Activated CD4-positive, alpha-beta T cell treated with anti-CD3 and anti-CD28 coated beads, Interleukin-2, Interleukin-6, amounts not matched to agents 100 ng/mL and 50 ng/mL, durations not matched to agents 16 hours and 8 hours (primary cell): Measurements from ENCODE around the gene PRKCH.

Experiments used
- DNase-seq: peaks from one replicate; pipeline ENCODE4 v3.0.0-alpha.2; 2020

Gene PRKCH

DNA sequence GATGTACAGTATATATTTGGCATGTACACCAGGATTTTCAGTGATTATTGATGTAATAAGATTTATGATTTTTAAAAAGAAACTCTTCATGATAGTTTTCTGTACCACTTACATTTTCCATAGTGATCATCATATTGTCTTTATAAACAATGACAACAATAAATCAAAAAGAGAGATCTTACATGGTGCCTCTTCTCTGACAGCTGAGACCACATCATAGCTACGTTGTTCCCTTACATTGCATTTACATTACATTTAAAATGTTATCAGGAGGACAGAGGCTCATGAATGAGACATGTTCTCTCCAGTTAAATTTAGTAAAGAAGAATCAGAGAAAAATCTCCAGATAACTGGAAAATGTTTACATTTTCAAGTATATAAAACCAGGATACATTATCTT lies 112.4 kb downstream of the PRKCH start:
- no peak for DNase-seq

DNA sequence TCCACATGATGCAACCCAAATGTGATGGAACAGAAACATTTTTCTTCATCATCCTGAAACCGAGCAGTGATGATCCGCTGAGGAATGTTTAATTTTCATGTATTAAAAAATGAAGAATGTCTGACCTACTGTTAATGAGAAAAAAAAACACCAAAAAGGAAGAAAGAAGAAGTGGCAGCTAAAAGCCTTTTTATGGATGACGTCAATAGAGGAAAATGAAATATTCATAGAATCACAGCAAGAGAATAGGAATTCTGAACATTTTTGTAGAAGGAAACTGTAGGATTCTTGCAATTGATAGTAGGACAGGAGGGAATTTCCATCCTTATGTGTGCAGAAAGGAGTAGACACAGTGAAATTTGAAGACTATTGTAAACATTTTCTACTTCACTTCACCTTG lies 112.9 kb downstream of the PRKCH start:
- DNase-seq, result no peak

DNA sequence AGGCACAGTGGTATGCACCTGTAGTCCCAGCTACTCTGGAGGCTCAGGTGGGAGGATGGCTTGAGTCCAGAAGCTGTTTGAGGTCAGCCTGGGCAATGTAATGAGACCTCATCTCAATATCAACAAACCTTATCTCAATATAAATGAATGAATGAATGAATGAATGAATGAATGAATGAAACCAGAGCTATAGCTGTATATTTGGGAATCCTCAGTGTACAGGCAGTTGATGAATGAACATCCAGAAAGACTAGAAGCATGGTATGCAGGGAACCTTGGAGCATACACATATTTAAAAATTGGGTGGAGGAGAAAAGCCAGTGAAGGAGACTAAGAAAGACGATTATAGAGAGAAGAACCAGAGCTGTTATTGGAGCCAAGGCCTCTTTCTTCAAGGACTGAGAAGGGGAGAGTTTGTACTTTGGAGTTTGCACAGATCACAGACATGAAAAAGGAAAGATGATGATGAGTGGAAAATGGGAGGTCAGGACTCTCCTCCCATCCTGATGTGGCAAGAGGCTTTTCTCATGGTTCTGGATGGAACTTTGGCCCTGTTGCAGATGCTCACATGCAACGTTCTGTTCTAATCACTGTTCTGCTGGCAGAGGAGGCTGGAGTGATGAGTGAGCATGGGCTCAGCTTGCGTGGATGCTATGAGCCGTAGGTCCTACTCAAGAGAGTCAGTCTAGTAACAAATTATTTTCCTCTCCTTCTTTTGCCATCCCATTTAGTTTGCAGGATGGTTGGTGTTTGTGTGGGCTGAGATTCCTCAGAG lies 114.4 kb downstream of the PRKCH start:
- DNase-seq, result no peak

DNA sequence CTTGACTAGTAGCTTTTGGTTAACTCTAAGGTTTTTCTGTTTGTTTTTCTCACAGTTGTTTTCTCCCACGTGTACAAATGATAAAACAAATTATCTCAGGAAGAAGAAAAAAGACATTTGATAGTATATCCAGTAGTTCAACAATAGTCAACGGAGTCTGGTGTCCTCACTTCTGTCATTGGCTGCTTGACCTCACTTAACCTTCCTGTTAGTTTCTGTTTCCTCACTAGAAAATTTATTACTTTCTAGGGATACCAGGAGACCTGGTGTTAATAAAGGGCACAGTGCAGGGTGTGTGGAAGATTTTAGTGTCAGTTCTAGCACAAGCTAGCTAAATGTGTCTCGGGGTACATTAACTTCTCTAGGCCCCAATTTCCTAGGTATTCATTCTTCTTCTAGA lies 116.0 kb downstream of the PRKCH start:
- no peak for DNase-seq

DNA sequence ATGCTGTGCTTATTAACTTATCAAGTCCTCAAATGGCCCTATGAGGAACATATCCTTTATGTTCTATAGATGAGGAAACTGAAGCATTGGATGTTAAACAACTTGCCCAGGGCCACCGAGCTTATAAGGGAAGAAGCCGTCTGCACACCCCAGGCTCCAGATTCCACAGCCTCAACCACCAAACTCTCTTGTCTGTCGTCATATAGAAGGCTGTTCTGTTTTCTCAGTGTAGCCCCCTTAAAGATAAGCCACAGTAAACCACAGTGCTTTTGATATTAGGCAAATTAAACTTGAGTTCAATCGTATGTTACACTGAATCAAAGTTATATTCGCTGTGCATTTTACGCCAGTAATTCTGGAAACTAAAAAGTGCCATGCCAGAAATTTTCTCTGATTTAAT lies 116.7 kb downstream of the PRKCH start:
- DNase-seq, result no peak

DNA sequence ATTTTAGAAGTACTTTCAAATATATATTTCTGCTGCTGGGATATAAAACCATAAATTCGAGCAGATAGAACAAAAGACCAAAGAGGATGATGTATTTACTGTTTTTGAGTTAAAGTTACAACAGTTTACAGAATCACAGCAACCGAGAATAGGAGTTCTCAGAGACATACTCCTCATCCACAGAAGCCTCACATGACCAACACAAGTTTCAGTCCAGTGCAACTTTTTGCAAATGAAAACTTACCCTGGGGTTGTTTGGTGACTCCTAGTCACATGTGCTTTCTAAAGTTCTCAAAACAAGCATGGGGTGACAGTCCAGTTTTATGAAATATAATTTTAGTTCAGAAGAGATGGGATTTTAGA lies 117.1 kb downstream of the PRKCH start:
- peak; percentile 36 for DNase-seq

DNA sequence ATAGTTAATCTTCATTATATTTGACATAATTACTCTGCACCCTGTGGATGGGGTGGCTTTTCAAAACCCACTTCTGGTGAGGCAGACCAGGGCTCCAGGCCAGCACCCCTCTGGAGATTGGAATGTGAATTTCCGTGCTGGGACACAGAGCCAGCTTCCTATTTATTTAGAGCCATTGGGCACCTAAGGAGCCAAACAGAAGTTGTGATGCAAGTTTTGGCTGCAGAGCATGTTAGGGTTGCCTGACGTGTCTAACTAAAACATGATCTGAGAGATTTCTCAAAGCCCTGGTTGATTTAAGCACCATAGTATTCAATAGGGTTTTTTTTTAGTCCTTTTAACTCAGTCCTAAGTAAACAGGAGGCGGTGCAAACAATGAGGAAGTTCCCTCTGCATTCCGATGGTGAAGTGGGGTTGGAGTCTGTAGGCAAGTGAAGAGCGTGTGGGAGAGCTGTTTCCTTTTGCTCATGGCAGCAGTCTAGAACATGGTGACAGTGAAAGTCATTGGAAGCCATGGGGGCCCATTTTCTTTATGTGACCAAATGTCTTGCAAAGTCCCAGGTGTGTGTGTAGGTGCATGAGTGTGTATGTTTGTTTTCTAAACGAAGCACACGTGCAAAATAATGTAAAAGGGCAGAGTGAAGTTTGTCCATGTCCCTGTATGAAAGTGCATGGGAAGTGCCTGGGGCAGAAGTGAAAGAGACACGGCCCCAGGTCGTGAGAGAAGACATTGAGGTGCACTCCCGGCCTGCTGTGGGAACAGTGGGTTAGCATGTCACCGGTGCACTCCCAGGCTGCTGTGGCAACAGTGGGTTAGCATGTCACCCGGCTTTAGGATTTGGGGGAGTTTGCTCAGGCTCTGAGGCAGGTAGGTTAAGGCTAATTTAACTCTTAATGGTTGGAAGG lies 117.7 kb downstream of the PRKCH start:
- peak; percentile 24 for DNase-seq

DNA sequence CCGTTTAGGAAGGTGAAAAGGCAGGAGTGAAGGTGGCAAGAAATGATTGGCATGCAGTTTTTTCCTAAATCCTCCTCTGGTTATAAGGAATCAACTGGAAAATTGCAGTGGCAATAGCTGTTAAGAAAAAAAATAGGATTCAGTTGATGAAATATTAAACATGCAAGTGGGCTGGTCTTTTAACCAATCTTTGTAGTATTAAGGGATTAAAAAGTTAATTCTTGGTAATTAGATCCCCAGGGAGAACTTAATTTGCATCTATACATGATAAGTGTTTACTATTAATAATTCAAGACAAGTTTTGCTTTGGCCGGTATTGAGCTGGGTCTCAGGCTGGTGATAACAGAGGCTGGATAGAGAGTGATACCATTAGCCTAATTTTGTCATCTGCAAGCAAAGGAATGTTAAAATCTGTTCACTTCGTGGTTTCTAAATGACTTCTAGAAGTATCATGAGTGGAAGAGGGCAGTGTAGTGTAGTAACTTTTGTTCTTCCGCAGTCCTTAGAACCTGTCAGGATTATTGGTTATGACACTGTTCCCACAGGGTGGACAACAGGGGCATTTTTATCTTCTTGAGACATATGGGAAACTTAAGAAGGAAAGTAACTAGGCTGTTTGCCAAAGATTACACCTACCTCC lies 118.5 kb downstream of the PRKCH start:
- DNase-seq, result no peak

DNA sequence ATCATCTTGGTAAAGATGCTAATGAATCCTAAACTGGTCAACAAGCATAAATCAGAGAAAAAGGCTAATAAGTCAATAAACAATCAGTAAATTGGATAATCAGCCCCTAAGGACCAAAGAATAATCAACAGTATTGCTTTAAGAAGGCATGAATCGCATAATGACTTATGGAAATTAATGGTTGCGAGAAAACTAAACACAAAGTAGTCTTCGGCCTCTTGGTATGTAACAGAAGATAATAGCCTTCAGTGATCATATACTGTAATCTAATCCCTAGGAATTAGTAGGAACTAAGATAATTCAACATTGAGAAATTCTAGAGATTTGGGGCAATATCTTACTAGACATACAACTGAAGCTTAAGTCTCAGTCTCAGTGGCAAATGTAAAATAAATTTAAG lies 122.1 kb downstream of the PRKCH start:
- DNase-seq, result no peak

DNA sequence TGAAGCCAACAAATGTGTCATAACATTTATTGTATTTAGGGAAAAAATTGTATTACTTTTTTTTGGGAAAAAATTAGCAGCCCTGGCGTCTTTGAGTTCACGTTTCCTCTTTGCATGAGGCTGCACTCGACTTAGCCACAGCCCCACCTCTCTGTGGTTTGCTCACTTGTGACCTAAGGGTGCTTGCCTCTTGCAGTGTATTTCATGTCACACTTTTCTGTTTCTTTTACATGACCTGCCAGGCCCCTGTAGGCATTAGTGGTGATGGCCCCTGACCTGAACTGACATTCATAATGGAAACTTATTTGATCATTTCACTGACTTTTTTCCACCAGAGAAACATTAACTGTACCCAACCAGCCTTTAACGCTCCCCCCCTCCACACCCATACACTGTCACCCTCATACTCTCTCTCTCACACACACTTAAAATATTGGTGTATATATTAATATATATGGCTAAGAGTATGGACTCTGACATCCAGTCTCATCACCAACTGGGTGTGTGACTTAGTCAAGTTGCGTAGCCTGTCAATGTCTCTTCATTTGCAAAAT lies 122.9 kb downstream of the PRKCH start:
- peak; percentile 86 for DNase-seq

DNA sequence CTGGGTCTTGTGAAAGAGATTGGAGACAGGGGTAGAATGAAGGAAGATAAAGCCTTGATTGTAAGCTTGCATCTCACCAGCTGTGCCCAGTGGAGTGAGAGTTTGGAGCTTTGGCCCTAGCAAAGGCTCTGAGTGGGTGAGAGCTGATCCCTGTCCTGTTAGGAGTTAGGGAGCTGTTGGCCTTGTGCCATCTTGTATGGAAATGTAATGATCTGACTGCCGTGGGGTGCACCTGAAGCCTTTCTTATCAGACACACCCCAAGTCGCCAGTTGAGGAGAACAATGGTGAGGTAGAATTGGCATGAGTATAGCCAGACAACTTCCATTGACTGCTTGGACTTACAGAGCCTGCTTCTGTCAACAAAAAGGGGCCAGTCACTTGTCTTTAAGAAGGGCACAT lies 130.1 kb downstream of the PRKCH start:
- DNase-seq, result no peak

DNA sequence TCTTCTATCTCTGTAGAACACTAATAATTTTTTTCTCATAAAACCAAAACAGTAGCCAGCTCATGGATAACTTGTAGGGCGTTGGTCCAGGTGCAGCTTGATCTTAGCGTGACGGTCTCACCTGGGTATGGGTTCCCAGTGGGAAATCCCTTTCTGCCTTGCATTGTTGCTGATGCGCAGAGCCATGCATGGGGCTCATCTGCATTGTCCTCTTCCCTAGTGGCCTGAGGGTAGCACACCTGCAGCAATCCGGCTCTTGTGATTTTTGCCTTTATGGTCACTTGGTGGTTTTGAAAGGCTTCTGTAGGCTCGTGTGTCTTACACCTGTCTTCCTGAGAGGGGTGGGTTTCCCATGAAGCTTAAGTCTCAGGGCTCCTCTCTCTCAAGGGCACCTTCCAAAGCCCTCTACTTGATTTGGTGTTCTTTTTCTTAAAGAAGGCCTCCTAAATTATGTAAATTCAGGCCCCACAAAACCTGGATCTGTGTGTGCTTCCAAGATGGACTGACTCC lies 130.6 kb downstream of the PRKCH start:
- peak; percentile 21 for DNase-seq

DNA sequence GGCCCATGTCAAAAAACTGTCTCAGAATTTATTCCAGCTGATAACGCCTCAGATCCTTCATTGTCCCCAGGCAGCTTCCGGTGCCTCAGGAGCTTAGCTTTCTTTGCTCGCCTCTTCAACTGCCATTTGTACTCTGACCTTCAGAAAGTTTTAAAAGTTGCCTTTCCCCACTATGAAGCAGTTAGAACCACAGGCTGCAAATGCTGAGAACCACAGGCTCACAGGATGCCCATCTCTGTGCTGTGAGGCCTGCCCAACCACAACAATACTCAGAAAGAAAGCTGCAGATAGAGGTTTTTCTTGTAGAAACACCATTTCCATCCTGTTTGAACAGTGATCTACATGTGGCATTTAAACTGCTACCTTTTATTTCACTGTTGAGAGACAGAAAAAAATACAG lies 131.1 kb downstream of the PRKCH start:
- DNase-seq, result peak; percentile 93

DNA sequence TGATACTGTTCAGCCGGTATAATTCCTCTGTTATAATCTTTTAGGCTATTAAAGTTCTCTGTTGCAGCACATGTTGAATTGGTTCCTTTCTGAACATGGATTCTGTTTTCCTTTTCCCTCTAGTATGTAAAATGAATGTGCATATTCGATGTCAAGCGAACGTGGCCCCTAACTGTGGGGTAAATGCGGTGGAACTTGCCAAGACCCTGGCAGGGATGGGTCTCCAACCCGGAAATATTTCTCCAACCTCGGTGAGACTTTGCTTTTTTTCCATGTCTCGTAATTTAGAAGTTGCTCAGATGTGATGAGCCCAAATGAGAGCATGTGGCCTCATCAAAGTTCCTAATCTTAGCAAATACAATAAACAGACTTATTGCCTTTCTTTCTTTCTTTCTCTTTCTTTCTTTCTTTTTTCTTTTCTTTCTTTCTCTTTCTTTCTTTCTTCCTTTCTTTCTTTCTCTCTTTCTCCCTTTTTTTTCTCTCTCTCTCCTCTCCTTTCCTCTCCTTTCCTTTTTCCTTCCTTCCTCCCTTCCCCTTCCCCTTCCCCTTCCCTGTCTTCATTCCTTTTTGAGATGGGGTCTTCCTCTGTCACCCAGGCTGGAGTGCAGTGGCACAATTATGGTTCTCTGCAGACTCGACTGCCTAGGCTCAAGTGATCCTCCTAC lies 131.9 kb downstream of the PRKCH start:
- no peak for DNase-seq

DNA sequence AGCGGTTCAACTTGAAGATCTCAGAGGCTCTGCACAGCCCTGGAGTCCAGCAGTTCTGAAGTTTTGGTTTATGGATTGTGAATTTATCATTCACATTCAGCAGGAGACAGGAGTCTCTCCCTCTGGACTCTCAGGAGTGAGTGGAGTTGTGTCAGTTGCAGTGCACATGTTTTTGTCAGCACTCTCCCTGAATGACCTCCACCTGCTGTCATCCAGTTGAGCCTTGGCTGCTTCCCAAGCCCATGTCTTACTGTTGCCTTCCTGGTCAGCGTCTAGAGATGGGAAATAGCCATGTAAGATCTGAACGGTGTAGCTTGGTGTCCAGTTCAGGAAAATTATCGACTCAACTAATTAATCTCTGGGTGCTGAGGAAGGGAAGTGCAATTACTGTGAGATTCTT lies 133.2 kb downstream of the PRKCH start:
- DNase-seq, result no peak

DNA sequence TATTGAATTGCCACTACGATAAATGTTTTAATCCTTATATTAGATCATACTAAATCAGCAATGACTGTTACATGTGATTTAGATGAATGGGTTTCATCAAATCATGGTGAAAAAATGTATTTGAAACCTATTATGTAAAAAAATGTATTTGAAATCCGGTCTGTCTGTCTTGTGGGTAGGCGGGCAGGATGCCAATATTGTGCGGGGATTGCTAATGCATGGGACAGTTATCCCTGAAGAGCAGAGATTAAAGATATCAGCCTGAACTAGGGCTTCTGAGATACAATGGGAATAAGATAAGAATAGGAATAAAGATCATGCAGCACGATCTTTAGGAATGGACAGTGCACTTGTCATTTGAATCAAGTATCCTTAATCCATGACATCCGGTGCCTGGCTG lies 134.0 kb downstream of the PRKCH start:
- DNase-seq, result no peak

DNA sequence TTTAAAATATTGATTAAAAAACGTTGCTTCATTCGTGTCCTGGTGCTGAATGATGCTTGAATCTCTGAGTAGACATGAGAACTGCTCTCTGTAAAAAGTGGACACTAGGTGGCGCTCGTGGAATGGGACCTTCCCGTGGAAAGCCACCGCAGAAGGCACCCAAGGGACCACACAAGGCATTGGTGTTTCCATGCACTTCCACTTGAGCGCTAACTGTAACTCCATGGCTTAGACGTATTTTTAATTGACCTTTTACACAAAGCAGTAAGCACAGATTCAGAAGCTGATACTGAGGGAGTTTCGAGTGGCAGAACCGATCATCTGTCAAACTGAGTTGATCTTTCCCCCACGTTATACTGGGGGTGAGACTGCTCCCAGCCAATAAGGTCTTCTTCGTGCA lies 135.3 kb downstream of the PRKCH start:
- peak; percentile 87 for DNase-seq

DNA sequence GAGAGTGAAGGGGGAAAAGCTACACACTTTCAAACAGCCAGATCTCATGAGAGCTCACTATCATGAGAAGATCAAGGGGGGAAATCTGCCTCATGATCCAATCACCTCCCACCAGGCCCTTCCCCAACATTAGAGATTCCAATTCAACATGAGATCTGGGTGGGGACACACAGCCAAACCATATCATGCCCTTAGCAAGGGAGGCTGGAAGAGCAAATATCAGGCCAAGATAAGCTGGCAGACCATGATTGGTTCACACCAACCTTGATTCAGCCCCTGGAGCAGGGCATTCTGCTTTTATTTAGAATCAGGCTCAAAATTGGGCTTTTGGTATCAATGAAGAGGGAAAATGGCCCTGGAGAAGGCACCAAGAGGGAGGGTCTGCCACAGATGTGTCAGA lies 137.4 kb downstream of the PRKCH start:
- DNase-seq, result no peak

DNA sequence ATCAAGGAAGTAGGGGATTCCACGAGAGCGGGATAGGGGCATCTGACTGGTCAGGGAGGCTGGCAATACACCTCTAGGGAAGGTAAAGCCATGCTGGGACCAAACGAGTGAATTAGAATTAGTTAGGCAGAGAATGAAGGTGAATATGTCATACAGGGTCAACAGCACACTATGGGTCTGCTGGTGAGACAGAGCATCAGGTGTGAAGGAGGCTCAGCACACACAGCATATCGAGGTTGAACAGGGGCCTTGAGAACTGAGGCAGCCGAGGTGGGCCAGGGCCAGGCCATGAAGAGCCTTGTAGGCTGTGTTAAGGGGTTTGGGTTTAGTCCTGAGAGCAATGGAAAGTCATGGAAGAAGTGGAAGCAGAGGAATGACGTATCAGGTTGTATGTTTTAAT lies 137.8 kb downstream of the PRKCH start:
- no peak for DNase-seq

DNA sequence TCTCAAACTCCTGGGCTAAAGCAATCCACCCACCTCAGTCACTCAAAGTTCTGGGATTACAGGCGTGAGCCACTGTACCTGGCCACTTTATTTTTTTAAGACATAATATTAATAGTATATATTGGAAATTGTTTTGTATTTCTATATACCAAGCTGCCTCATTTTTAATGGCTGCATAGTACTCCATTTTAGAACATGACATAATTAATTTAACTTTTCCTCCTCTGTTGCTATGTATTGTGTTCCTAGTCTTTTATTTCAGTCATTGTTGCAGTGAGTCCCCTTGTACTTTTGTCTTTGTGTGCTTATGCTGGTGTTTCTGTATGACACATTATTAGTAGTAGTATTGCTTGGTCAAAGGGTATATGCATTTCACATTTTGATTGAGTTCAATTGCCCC lies 138.7 kb downstream of the PRKCH start:
- no peak for DNase-seq

DNA sequence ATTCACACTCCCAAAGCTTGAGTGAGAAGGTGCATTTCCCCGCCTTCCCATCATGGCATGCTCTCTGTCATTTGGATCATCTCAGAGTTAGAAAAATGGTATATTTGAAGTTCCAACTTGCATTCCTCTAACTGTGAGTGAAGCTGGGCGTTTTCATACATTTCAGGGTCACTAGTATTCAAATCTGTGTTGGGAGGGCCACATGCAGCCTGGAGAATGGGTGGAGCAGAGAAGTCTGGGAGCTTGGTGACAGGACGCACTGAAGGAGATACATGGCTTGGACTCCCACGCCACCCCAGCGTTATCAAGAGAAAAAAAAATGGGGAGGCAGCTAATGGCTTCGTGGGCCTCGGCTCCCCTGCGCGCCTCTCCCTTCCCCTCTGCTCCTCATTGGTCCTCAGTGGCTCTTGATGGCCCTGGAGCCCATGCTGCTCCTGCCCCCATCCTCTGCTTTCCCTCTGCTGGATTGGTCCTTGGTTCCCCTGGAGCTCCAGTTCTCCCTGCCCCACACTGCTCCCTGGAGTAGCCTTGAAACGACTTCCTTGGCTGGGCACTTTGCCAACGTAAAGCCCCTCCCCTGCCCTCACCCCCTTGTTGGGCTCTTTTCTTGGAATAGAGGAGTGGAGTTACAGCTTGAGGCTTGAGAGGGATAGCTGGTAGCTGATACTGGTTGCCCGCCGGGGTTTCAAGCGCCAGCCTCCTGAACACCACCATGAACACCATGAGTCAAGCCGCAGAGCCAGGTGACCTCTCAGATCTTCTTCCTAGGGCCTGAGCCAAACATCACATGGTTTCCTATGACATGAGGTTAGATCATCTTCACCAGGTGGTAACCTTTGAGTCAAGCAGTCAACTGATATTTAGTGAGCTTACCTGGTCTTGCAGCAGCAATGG lies 139.6 kb downstream of the PRKCH start:
- peak; percentile 41 for DNase-seq

DNA sequence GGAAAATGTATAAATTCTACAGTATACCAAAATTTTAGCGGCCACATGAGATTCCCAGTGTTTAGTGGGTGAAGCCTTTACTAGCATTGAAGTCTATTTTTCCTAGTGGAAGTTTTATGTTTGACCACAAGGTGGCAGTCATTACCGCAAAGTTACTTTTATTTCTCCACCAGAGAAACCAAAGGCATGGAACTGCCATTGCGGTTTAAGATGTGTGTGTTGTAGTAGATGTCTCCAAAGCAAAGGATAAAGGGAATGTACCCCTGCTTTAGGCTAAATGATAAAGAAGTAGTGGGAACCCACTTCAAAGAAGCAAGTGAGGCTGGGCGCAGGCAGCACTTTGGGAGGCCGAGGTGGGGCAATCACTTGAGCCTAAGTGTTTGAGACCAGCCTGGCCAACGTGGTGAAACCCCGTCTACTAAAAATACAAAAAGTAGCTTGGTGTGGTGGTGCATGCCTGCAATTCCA lies 140.5 kb downstream of the PRKCH start:
- DNase-seq, result peak; percentile 72
